GM19455 (cell line): Measurements from ENCODE around the gene FBXO44.

Experiments
- ATAC-seq: cut with Tn5 transposase; IDR thresholded peaks from one replicate; pipeline ENCODE4 v1.9.1; 2021; ENCODE audit not compliant: unreplicated experiment

Gene FBXO44

DNA sequence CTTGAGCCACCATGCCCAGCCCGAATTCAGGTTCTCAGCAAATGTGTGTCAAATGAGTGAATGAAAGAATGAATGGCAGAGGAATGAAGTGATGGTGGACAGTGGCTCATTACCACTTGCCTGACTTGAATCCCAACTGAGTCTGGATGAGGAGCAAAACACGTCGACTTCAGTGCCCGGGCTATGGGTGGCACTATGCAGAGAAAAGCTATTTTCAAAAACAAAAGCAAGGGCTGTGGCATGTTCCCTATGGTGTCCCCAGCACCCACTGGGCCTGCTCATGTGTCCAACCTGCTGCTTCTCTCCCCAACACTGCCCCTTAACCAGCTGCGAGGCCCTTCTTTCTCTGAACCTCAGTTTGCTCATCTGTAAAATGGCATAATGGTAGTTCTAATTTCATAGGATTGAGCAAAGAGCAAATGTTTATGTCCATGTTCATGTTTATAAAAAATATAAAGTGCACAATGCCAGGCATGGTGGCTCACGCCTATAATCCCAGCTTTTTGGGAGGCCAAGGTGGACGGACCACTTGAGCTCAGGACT lies 30.6 kb downstream of the FBXO44 start:
- ATAC-seq: no peak

DNA sequence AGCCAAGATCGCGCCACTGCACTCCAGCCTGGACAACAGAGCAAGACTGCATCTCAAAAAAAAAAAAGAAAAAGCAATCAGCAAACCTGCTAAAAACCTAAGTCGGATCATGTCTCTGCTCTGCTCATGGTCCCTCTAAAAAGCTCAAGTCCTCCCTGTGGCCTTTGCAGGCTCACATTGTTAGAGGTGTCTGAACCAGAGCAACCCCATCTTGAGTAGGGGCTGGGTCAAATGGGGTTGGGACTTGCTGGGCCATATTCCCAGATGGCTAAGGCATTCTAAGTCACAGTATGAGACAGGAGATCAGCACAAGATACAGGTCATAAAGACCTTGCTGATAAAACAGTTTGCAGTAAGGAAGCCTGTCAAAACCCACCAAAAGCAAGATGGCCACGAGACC lies 33.8 kb downstream of the FBXO44 start:
- no peak for ATAC-seq

DNA sequence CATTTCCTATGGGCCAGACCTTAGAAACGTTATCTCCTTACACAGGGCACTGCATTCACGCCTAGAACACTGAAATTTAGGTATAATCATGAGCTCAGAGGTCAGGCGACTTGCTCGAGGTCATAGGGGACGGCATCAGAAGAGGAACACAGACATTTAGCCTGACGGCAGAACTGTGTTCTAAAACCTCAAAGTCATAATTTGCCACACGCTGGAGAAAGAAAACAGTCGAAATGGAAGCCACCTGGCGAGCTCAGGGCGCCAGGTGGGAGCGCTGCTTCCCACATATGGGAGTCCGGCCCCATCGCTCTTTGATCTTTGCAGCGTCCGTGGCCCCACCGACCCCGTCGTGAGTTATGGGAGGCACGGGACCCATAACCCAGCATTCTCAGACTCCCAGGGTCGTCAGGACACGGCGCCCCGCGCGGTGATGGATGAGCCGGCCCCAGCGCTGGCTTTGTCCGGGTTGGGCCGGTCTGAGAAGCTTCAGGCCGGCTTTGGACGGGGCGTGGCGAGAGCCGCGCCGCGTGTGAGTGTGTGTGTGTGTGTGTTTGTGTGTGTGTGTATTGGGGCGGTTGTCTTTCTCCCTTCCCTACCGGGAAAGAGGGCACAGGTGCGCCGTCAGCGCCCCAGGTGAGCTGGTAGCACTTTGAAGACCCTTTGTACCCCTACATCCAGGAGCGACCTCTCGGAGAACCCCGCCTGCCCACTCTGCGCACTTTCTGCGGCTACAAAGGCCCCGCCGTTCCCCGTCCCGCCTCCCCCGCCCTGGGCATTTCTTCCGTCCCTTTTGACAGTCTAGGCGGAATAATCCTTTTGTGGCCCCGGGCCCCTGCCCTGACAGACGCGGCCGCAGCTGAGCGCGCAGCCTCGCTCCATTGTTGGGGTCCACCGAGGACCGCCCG lies 36.0 kb downstream of the FBXO44 start:
- ATAC-seq: no peak

DNA sequence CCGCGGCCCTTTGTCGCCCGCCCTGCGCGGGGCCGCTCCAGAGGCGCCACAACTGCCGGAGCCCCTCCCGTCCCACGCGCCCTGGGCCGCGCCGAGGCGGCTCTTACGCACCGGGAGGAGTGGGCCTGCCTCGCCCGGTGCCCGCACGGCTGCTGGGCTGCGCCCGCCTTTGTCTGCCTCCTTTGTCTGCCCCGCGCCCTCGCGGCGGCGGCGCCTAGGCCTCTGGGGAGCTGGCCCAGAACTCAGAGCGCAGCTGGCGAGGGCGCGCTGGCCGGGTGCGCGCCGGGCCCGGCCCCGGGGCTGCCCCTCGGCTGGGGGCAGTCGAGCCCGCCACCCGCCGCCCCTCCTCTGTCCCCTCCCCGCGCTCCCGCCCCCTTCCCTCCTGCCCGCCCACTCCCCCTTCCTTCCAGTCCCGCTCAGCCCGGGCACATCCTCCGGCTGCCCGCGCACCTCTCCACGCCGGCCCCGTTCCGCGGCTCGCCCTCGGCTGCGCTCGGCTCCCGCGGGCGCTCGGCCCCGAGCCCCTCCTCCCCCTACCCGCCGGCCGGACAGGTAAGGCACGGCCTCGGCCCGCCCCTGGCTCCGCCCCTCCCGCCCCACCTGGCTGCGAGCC lies 36.7 kb downstream of the FBXO44 start, which contains the start of gene DRAXIN:
Gene DRAXIN, plus strand, starts transcription at position 409 of the 613 bp plus-strand sequence. CDS start 14,549 bp downstream, outside the sequence.
- no peak for ATAC-seq

DNA sequence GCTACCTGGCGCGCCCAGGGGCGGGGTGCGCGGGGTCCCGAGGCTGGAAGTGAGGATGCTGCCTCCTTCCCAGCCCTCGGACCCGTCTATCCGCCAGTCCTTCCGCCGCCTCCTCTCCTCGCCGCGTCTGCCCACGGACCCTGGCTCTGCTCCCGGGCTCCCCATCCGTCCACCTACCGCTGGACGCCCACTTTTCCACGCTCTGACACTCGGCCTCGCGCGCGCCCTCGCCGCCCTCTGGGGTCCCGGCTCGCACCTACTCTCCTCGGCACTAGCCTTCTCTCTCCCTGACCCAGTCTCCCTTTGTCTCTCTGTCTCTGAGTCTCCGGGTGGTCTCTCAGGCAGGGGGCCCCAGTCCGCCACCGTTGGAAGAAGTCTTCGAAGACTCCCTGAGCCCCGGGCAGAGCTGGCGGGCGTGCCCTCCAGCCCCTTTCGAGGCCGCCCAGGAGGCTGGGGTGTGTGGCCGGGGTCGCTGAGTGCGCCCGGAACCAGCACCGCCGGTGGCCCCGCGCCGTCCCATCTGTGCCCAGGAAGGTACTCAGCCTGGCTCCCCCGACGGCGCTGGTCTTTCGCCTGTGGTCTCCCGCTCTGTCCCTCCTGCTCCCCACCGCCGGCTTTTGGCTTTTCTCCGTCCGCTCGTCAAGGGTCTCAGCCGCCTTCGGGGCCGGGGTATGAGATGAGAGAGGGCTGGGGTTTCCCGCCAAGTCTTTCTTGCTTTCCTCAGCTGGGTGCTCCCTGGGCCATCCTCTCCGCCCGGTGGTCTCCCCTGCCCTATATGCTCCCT lies 37.4 kb downstream of the FBXO44 start:
- ATAC-seq: no peak

DNA sequence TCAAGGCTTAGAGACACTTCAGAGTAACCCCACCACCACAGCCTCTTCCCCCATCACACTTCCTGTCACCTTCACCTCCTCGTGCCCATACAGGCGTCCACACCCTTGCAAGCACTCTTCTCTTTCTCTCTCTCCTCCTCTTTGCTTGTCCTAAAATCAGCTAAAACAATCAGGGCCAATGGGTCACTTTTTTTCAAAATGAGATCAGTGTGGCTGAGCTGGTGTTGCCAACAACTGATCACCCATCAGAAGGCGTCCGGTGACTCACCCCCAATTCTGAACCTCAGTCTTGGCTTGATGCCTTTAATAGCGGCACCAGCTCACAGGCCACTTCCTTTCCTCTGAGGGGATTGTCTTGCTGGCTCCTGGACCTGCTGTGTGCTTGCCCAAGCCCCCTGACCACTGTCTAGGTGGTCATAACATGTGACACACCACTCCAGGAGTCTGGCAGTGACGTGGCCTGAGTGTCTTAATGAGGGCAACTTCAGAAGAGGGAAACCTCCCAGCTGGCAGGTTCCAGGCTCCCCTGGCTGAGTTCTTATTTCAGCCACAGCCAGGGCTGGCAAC lies 38.4 kb downstream of the FBXO44 start:
- ATAC-seq: no peak

DNA sequence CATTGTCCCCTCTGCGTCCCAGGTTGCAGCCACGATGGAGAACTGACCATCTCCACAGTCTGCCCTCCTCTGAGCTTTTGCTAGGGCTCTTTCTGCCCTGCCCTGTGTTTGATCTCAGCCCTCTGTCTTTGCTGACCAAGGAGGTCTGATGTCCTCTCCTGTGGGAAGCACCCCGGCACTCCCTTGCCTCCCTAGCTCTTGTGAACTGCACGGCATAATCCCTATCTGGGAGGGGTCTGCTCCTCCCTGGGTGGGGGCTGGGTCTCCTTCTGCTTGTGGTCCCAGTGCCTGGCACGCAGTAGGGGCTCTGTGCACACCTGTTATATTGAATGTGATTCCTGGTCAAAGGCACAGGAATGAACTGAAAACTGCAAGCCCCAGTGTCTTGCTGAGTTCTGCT lies 39.2 kb downstream of the FBXO44 start:
- no peak for ATAC-seq

DNA sequence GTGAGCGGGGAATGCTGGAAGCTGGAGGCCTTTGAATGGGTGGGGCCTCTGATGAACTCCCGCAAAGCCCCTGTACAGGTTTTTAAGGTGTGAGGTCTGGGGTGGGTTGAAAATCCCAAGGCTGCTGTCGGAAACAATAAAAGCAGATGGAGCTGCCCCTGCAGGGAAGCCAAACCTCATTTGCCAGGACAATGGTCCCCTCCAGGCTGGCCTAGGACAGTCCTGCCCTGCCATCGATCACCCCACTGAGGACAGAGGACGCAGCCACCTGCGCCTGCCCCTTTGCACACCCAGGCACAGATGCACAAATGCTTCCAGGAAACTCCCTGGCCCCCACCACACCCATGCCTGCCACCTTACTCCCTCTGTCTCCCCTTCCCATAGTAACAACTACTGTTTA lies 41.2 kb downstream of the FBXO44 start:
- ATAC-seq: no peak

DNA sequence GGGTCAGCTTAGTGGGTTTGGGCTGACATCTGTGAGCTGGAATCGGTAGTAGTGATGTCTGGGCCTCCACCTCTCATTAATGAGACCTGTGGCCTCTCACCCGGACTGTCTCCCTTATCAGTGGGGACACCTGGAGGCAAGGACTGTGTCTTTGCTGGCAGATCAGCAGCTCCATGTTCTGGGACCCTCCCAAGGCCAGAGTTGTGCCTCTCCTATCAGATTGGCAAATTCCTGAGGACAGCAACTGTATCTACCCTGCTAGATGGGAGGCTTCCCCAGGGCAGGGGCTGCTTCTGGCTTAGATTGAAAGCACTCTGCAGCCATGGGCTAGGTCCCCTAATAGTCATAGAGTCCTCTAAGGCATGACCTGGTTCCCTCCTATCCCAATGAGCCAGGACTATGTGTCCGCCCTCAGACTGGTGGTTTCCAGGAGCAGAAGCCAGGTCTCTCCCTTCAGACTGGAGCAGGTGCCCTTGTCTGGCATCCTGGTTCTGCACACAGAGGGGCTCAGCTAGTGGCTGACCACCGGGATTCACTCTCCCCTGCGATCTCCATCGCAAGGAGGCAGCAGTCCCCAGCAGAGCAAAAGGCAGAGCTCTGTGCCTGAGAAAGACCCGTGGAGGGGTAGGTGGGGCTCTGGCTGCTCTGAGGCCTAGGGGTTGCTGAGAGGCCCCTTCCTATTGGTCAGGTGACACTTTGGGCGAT lies 42.7 kb downstream of the FBXO44 start:
- no peak for ATAC-seq

DNA sequence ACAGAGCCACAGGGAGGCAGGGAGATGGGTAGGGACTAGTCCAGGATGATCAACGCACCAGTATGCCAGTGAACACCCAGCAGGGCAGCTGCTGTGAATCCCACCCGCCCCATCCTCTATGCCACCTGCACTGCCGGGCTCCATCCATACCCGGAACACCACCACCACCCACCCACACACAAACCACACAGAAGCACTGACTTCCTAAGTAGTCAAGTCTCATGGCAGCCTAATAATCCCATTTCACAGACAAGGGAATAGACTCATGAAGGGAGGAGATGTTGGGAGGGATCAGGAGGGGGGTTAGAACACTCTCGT lies 43.2 kb downstream of the FBXO44 start:
- ATAC-seq: no peak

DNA sequence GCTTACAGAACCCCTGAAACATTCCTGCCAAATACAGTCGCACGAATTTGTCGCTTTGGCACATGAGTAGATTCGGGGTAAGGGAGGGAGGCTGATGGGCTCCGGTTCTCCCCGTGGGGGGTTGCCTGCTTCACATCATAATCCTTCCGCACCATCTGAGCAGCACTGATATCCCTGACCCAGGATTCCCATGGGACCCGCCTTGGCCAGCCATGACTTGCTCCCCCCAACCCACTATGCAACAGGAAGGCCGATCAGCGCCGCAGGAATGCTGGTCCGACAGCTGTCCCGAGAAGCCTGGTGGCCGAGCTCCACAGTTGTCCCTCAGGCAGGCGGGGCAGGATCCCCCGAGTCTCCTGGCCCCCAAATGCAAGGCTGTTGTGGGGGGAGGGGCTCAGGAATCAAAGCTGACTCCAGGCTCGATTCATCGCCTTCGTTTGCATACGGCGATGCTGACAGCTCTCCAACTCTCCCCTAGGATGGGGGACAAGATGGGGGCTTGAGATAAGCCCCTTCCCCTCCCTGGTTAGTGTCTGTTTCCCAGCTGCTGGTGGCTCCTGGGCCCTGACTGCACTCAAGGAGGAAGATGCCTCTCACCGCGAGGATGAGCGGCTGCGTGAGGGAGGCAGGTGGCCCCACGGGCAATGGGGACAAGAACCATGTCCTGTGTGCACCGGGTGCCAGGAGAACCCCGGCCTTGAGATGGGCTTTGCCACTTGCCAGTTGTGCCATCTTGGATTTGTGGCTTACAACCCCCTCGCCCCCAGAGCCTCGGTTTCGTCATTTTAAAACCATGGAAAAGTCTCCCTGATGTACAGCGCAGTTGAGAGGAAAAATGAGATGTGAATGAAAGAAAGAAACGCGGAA lies 46.2 kb downstream of the FBXO44 start:
- no peak for ATAC-seq

DNA sequence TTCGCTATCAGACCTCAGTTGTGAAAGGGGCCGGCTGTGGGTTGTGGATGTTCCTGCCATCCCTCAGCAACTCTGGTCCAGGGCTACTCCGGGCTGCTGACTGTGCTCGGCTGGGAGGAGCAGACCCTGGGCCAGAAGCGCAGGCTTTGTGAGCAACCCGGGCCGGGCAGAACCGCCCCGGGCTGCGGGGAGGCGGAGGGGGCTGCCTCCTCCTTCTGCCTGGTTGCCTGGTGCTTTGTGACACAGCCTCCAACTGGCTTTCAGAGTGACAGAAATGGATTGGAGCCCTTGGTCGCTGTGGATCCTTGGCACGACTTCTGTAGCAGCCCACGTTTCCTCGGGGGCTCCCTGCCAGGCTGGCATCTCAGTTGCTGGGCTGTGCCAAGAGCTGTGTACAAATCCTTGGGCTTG lies 46.9 kb downstream of the FBXO44 start:
- no peak for ATAC-seq

DNA sequence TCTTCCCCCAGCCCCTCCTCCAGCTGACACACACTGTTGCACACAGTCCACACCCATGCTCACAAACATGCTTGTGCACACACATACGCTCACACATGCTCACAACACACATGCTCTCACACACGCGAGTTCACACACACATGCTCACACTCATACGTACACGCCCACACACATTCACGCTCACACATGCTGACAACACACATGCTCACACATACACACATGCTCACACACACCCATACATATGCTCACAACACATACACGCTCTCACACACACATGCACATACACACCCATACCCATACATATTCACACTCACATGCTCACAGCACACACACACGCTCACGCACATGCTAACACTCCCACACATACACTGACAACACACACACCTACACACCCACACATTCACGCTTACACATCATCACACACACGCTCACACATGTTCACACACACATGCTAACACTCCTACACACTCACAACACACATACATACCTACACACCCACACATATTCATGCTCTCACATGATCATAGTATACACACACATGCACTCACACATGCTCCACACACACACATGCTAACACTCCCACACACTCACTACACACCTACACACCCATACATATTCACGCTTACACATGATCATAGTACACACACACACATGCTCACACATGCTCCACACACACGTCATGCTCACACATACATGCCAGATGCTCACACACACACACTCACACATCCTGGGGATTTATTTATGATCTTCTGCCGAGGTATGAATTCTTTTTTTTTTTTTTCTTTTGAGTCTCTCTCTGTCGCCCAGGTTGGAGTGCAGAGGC lies 47.5 kb downstream of the FBXO44 start:
- ATAC-seq: no peak

DNA sequence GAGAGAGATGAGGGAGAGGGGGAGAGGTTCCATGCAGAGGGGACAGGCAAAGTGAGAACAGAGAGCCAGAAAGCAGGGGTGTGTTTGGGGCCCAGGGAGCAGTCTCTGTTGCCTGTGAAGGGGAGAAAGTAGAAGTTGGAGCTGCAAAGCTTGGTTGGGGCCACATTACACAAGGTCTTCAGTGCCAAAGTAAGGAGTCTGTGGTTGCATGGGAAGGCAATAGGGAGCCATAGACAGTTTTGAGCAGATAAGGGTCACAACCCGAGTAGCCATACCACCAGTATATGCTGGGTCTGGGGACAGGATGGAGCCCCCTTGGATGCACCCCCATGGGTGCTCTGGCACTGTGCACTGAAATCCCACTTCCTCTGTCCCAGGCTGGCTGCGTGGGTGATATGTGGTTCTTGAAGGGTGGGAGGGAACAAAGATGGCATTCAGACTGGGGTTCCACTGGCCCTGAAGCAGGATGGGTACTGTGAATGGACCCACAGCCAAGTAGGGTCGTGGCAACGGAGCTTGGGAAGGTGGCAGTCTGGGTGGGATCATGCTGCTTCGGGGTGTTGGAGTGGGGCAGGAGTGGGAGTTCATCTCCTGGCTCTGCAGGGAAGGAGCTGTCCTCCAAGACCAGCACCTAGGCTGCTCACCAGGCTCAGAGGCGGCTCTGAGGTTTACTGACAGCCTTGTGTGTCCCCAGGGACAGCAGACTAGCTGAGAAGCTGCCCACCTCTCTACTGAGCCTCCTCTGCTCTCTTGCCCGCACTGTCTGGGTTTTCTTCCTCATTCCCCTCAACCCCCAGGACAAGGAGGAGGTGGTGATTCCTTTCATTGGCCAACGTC lies 48.9 kb downstream of the FBXO44 start:
- no peak for ATAC-seq

DNA sequence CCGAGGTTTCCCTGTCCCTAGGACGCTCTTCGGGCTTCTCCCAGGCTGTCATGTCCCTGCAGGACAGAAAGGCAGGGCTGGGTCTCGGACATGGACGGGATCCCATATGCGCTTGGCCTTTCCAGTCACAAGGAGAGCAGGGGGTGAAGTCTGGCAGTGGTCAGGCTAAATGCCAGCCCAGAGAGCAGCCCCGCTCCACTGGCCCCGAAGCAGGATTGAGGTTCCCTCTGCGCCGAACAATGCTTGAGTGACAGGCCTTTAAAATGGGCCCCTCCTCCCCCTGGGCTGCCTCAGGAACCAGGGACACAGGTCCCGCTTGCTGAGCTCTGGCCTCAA lies 49.5 kb downstream of the FBXO44 start:
- ATAC-seq: no peak

DNA sequence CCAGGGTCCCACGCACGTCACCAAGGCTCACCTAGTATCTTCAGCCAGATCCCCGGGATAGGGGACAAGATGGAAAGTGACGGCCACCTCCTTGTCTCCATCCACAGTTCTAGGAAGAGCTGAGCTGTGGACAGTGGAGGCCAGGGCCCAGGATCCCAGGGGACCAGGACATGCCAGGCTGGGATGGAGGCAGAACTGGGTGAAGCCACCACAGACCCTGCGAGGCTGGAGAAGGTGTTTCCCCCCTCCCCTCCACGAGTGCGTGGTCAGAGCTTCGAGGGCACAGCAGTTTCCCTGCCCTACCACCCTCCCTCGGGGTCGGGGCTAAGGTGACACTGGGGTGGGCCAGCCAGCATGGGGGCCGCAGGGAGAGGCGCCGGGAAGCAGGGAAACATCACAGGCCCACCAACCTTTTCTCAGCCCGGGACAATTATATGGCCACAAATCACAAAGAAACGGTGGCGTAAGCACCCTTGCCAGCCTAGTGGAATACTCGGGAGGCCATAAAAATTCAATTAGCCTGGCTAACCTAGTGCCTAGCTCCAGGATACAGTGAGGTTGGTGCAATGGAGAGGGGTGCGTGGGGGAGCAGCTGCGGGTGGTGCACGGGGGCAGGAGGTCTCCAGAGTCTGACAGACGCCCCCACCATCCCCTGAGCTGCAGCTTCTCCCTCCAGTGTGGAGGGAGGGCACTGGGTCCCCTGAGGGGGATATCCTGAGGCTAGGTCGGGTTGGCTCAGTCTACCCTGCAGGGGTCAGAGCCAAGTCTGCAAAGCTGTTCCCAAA lies 50.2 kb downstream of the FBXO44 start:
- no peak for ATAC-seq

DNA sequence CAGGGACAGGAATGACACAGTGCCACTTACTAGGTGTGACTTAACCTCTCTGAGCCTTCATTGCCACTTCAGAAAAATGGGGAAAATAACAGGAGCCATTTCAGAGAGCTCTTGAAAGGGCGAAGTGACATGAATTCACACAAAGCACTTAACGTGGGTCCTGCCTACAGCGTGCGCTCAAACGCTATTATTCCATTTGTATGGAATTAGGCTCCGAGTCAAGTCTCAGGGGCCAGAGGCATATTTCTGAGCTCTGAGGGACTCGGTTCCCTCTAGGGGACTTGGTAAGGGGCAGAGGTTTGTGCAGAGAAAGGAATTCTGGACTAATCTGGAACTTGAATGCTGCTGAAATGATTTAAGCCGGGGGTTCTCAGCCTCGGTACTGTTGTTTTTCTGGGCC lies 50.9 kb downstream of the FBXO44 start:
- ATAC-seq: no peak
